22Rv1 (cell line): ENCODE measurements around the gene ATXN7L1.

Experiments used
- H3K27ac ChIP-seq: fragments of 450-650 bp; 2 replicates; pipeline ENCODE4 v1.5.1; 2017
- CTCF ChIP-seq: fragments of 450-650 bp; IDR thresholded peaks from 2 replicates; pipeline ENCODE4 v1.5.1; 2017; ENCODE audit warnings: mild to moderate bottlenecking
- ZFX ChIP-seq: fragments of 450-650 bp; IDR thresholded peaks from 2 replicates; pipeline ENCODE4 v1.6.1; 2017; ENCODE audit warnings: antibody characterized with exemption, borderline replicate concordance

The ATXN7L1 gene

GRCh38 chr7:105589356-105590077 is 286.9 kb downstream of the ATXN7L1 start:
- no peak overlapping the region for H3K27ac ChIP-seq

GRCh38 chr7:105587909-105588635 is 288.3 kb downstream of the ATXN7L1 start:
- TF ChIP-seq ZFX (no peak), CTCF (no peak)
- H3K27ac ChIP-seq, result no peak overlapping the region

More at GRCh38 chr7:105589356-105590077, 286.9 kb downstream of the ATXN7L1 start:
- peak; percentile 91 for TF ChIP-seq CTCF
- no peak for TF ChIP-seq ZFX

GRCh38 chr7:105585850-105586500 is 290.4 kb downstream of the ATXN7L1 start:
- H3K27ac ChIP-seq, result no peak overlapping the region
- no peak for TF ChIP-seq CTCF
- no peak for TF ChIP-seq ZFX

- no peak overlapping the region for H3K27ac ChIP-seq
- TF ChIP-seq ZFX (no peak), CTCF (no peak)
These were observed 292.2 kb downstream of the ATXN7L1 start for GRCh38 chr7:105584165-105584564.

GRCh38 chr7:105583061-105583460 is 293.3 kb downstream of the ATXN7L1 start:
- TF ChIP-seq ZFX (no peak), CTCF (no peak)
- no peak overlapping the region for H3K27ac ChIP-seq

GRCh38 chr7:105581066-105581811 is 295.2 kb downstream of the ATXN7L1 start, which contains the start of gene EFCAB10:
TSS of gene EFCAB10 (minus strand) at chr7:105581493. CDS start at chr7:105581463, 30 bp downstream.
- TF ChIP-seq ZFX (no peak), CTCF (no peak)
- peak within 1 kb of the TSS; percentile 54 for H3K27ac ChIP-seq
